ENCODE measurements around the gene LMX1B. TPM values are rescaled to one million over a fixed set of nuclear protein-coding genes. Genes with fewer than 3 reads are reported as not detected.

The LMX1B gene
- polyA plus RNA-seq, 1 donor (not counting 4 experiments of a cell fraction or from before 2014, with no cell fraction given): 0.24 TPM

DNA sequence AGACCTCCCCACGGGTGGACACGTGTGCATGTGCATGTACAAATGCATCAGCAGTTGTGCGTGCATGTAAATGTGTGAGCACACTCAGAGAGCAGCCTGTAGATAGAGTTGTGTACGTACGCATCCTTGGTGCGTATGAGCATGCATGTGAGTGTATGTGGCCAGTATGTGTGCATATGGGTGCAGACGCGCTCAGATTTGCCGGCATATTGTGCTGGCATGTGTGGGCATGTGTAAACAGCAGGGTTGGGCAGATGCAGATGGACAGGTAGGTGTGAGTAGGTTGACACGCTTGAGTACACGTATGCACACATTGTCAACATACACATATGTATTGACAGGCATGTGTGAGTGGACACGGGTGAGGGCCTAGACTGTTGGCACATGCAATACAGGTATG, 56.5 kb downstream of the LMX1B start:
- no peak overlapping the region for H3K4me3 ChIP-seq (ENCODE audit: control insufficient read depth in 2 of 3, extremely low read depth in 1 of 3, insufficient read depth in 2 of 3, low read depth in 1 of 3, low read length in 3 of 3)
- peaks cover 5% of the 10 kb centered on the region for H3K27me3 ChIP-seq (ENCODE audit: control insufficient read depth, extremely low read depth, insufficient read depth, low read length)
- H3K9me1 ChIP-seq (ENCODE audit: control insufficient read depth, extremely low read depth, insufficient read depth, low read length): no peaks in the 10 kb centered on the region
- H3K4me2 ChIP-seq (ENCODE audit: control insufficient read depth, extremely low read depth, insufficient read depth, low read depth, low read length): no peak overlapping the region
- H3K36me3 ChIP-seq (ENCODE audit: control insufficient read depth in 2 of 2, extremely low read depth in 1 of 2, insufficient read depth in 2 of 2, low read length in 2 of 2): no peaks in the 10 kb centered on the region
- no peaks in the 10 kb centered on the region for H3K9me3 ChIP-seq (ENCODE audit: control insufficient read depth, low read depth, low read length)
- H4K20me1 ChIP-seq (ENCODE audit: control insufficient read depth, extremely low read depth, insufficient read depth, low read length): no peaks in the 10 kb centered on the region
- peak; percentile 53 for DNase-seq (ENCODE audit: low read depth, low spot score)
- dilution Hi-C loops (cut with MboI; ENCODE audit: extremely low pct_ligation_motif_present, low sequenced_read_pairs): no loop called here
- H3K27ac ChIP-seq (ENCODE audit: control insufficient read depth, insufficient read depth, low read length): no peak overlapping the region
- FAIRE-seq: no peak
- no peak for TF ChIP-seq EZH2 (IDR thresholded peaks at IDR 0.05; ENCODE audit: low read length)
- TF ChIP-seq, protein P1, sequence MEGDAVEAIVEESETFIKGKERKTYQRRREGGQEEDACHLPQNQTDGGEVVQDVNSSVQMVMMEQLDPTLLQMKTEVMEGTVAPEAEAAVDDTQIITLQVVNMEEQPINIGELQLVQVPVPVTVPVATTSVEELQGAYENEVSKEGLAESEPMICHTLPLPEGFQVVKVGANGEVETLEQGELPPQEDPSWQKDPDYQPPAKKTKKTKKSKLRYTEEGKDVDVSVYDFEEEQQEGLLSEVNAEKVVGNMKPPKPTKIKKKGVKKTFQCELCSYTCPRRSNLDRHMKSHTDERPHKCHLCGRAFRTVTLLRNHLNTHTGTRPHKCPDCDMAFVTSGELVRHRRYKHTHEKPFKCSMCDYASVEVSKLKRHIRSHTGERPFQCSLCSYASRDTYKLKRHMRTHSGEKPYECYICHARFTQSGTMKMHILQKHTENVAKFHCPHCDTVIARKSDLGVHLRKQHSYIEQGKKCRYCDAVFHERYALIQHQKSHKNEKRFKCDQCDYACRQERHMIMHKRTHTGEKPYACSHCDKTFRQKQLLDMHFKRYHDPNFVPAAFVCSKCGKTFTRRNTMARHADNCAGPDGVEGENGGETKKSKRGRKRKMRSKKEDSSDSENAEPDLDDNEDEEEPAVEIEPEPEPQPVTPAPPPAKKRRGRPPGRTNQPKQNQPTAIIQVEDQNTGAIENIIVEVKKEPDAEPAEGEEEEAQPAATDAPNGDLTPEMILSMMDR (optimal IDR thresholded peaks at IDR 0.05 in 1 of 3, IDR thresholded peaks at IDR 0.05 in 1 of 3, conservative IDR thresholded peaks at IDR 0.05 in 1 of 3; ENCODE audit: extremely low read depth in 1 of 3, insufficient read depth in 2 of 3, low read length in 3 of 3): no peak
- H3K79me2 ChIP-seq (ENCODE audit: control insufficient read depth, insufficient read depth, low read length): no peaks in the 10 kb centered on the region
- H3K9ac ChIP-seq (ENCODE audit: control insufficient read depth, extremely low read depth, insufficient read depth, low read length): no peak overlapping the region
- H3K4me1 ChIP-seq (ENCODE audit: control insufficient read depth, extremely low read depth, insufficient read depth, low read length): peaks cover 12% of the 10 kb centered on the region
- no peak overlapping the region for H2AFZ ChIP-seq (ENCODE audit: control insufficient read depth, low read length)

DNA sequence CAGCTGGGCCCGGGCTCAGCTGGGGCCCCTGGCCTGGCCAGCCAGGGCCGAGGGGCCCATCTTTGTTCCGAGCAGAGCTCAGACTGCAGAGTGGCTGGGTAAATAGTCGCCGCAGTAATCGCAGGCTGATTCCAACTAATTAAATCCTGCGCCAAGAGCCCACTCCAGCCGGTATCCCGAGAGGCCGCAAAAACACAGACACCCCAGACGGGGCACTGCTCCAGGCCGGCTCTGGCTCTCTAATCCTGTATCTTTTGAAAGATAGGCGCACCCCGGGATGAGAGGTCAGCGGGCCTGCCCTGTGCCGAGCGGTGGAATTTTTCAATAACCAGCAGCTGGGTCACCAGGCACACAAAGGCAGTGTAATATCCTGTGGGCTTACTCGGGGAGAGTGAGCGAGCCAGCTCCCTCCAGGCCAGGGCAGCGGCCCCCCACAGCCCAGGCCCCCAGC, 57.7 kb downstream of the LMX1B start:
- Histone ChIP-seq H3K27ac (ENCODE audit: control insufficient read depth, insufficient read depth, low read length) (no peak overlapping the region), H3K9me3 (ENCODE audit: control insufficient read depth, low read depth, low read length) (no peaks in the 10 kb centered on the region), H3K9me1 (ENCODE audit: control insufficient read depth, extremely low read depth, insufficient read depth, low read length) (no peaks in the 10 kb centered on the region), H3K4me1 (ENCODE audit: control insufficient read depth, extremely low read depth, insufficient read depth, low read length) (peaks cover 12% of the 10 kb centered on the region), H3K79me2 (ENCODE audit: control insufficient read depth, insufficient read depth, low read length) (no peaks in the 10 kb centered on the region), H3K9ac (ENCODE audit: control insufficient read depth, extremely low read depth, insufficient read depth, low read length) (no peak overlapping the region), H2AFZ (ENCODE audit: control insufficient read depth, low read length) (no peak overlapping the region), H3K27me3 (ENCODE audit: control insufficient read depth, extremely low read depth, insufficient read depth, low read length) (peaks cover 5% of the 10 kb centered on the region), H4K20me1 (ENCODE audit: control insufficient read depth, extremely low read depth, insufficient read depth, low read length) (no peaks in the 10 kb centered on the region), H3K4me3 (ENCODE audit: control insufficient read depth in 2 of 3, extremely low read depth in 1 of 3, insufficient read depth in 2 of 3, low read depth in 1 of 3, low read length in 3 of 3) (no peak overlapping the region), H3K36me3 (ENCODE audit: control insufficient read depth in 2 of 2, extremely low read depth in 1 of 2, insufficient read depth in 2 of 2, low read length in 2 of 2) (no peaks in the 10 kb centered on the region), H3K4me2 (ENCODE audit: control insufficient read depth, extremely low read depth, insufficient read depth, low read depth, low read length) (no peak overlapping the region)
- dilution Hi-C loops (cut with MboI; ENCODE audit: extremely low pct_ligation_motif_present, low sequenced_read_pairs): no loop called here
- FAIRE-seq (no peak), DNase-seq (ENCODE audit: low read depth, low spot score) (no peak)
- TF ChIP-seq, protein P1 (optimal IDR thresholded peaks at IDR 0.05 in 1 of 3, IDR thresholded peaks at IDR 0.05 in 1 of 3, conservative IDR thresholded peaks at IDR 0.05 in 1 of 3; ENCODE audit: extremely low read depth in 1 of 3, insufficient read depth in 2 of 3, low read length in 3 of 3): no peak
- TF ChIP-seq EZH2 (IDR thresholded peaks at IDR 0.05; ENCODE audit: low read length): no peak
